NCI-H2029 (cell line): ENCODE results near the gene UTP4.

ENCODE experiments used
- DNase-seq: peaks from one replicate; lab custom pipeline; 2025; lab: John Stamatoyannopoulos, UW

UTP4 gene

DNA sequence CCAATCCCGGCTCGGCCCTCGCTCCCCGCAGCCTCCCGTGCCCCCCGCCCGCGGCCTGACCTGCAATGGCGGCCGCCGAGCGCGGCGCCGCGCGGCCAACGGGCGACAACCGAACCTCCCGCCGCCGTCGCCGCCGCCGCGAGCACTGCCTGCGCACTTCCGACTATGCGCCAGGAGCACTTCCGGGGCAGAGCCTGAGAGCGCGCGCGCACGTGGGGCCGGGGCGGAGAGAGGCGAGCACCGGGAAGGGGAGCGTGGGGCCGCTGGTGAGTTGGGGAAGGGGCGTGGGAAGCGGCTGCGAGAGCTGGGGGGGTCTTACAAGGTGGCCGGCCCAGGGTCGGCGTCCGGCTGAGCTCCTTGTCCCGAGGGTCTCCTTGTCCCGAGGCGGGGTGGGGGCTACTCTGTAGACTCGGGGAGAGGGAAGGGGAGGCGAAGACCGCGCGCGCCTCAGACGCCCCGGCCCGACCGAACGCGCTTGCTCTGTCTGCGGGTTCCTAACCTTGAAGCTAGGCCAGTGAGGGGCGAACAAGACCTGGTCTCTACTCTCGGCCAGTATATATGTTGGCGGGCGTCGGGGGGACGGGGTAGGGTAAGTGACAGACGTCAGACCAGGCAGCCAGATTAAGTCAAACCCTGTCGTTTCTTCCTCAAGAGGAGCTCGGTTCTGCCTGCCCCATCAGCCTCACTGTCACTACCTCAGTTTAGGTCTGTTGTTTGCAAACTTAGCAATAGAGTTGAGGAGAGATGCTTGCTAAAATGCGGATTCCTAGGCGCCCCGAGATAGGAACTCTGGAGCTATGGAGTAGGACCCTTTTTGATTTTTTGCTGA lies at the start of gene UTP4, which contains the start of gene CHTF8:
Gene UTP4 (plus strand): TSS at position 226 of the 829 bp plus-strand sequence. CDS start 811 bp downstream, outside the sequence.
Gene CHTF8 (minus strand): TSS at position 165 of the 829 bp plus-strand sequence. CDS start 11,130 bp downstream, outside the sequence.
- peak; percentile 53 for DNase-seq

- DNase-seq = no peak
Observed at GRCh38 chr16:69083306-69083941, 49.0 kb upstream of the UTP4 start.

GRCh38 chr16:69084289-69084688 lies 48.2 kb upstream of the UTP4 start:
- DNase-seq = no peak

DNA sequence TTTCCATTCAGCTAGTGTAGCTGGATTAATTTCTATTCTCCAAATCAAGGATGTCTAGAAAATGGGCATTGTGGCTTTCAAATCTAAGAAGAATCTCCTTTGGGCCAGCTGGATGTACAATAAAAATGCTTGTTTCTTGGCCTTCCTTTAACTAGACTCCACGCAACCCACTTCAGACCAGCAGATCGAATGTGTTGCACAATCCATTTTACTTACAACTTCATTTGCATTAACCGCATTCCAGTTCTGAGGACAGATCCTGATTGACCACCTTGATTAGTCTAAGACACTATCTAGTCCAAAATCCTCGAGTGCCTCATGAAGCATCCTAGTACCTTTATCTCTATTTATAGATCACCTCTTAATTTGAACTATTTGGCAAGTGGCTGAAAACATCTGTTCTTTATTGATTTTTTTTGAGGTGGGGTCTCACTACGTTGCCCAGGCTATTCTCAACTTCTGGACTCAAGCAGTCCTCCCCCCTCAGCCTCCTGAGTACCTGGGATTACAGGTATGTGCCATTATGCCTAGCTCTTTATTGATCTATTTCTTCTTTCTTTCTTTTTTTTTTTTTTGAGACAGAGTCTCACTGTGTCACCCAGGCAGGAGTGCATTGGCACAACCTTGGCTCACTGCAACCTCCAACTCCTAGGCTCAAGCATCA lies 47.3 kb upstream of the UTP4 start:
- no peak for DNase-seq

GRCh38 chr16:69087161-69087581 lies 45.3 kb upstream of the UTP4 start:
- DNase-seq = no peak

GRCh38 chr16:69088684-69089083 lies 43.8 kb upstream of the UTP4 start:
- DNase-seq = no peak

DNA sequence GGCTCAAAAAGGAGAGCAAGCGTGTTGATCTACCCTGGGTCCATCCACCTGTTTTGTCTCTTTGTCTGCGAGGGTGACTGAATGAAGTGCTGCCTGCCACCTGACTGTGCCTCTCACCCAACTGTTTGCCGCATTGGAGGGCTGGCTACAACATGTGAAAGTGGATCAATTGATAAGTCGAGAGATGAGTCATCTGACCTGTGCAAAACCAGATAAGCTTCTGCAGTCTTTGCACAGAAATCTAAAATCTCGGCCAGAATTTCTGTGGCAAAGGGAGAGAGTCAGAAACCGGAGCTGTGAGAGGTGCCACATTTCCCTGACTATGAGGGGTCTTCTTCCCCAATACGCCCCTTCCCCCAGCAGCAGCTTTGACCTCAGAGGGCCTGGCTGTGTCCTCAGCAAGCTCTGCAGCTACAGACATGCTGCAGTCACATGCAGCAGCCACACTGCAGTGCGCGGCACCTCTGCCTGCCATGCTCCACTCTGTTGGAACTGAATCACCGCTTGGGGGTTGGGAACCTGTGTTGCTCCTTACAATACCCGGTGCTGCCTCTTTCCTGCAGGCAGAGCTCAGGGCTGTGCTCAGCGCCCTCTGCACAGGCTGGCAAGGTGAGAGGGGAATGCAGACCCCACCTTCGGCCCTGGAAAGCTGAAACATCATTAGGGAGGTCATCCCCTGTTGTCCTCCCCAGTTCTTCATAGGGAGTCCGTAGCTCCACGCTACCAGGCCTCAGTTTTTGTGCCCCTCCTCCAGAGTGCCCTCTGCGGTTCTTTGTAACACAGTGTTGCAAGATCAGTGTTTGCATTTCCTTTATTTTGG lies 43.1 kb upstream of the UTP4 start:
- peak; percentile 47 for DNase-seq

DNA sequence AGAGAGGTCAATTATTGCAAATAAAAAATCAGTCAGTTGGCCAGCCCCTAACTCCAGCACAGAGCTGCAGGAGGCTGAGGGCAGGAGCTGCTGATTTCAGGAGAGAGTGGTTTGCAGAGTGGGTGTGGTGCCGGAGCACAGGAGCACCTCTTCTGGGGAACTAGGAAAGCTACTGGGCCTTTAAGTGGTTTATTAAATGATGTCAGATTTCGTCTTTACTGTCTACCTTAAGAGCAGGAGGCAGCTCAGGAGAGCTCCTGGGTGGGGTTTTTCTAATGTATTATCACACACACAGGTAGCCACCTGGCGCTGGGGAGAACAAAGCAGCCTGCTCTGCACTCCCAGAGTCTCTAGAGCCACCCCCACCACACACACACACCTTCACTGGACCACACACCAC lies 38.5 kb upstream of the UTP4 start:
- peak; percentile 74 for DNase-seq

- DNase-seq = no peak
Observed at GRCh38 chr16:69094501-69094900, 37.9 kb upstream of the UTP4 start.

DNA sequence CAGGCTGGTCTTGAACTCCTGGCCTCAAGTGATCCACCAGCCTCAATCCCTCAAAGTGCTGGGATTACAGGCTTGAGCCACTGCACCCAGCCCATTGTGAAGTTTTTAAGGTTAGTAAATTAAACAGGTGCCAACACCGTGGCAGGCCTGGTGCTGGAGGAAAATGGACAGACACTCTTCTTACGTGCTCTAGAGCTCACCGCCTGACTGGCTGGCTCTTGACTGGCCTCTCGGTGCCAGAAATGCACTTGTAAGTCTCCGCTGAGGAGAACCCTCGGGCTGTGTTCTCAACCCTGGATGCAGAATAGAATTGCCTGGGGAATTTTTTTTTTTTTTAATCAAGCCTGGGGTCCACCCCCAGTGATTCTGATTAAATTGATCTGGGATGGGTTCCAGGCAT lies 37.3 kb upstream of the UTP4 start:
- peak; percentile 66 for DNase-seq

DNA sequence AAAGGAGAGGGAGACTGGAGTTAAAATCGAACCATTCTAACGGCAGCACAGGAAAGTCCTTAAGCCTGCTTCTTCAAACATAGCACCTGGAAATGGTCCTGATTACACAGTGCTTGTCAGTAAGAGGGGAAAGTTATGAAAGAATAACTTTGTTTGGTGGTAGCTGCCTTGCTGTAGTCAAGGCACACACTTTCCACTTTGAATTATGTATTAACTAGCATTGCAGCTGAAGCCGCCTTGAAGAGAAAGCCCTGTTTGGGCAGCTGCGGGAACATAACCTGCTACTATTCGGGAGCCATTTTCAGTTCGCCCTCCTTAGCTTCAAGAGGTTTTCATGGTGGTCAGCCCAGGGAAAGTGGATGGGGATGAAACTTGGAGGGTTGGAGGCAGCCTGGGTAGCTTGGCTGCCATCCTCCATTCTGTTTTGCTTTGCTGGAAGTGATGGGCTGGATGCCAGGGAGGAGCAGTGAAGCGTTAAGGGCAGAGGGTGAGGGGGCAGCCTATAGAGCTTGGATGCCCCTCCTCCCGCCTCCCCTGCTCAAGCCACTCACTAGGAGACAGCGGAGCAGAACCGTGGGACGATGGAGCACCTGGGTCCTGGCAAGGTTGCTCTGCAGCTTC lies 32.3 kb upstream of the UTP4 start:
- peak; percentile 41 for DNase-seq

- peak; percentile 27 for DNase-seq
Observed at GRCh38 chr16:69105501-69106361, 26.7 kb upstream of the UTP4 start, which contains the start of gene HAS3. Gene HAS3, plus strand, starts transcription at chr16:69105653. Its CDS starts 3,743 bp downstream, at chr16:69109396.

DNA sequence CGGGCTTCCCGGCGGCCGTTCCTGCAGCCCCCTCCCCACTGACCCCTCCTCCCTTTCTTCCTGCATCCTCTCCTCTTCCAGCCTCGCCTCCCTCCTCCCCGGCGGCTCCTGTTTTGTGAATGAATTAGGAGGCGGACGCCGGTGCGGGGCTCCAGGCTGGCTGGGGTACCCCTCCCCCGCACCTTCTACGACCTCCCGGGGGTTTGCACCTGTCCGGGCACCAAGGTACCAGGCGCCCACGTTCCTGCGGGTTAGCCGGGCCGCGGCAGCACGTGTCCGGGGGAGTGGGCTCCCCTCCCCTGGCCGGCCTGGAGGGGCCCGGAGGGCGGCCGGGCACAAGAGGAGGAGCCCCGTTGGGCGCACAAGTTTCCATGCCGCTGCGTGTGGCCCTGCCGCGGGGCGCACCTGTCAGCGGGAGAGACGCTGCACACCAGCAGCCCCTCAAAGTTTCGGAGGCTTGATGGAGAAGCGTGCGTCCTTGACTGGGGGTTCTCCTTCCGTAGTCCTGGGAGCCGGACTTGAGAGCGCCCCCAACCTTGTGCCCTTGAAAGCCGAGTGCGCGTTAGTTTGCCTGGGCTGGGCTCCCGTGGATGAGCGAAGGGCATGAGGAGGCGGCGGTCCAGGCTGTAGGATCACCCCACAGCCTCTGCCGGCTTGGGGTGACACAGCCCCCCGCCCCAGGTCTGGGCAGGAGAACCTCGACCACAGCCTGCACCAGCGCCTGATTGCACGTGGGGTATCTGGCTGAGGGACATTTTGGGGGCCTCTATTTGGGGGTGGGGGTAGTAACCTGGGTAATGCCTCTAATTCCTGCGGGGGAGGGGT lies 25.7 kb upstream of the UTP4 start:
- DNase-seq = no peak

GRCh38 chr16:69107316-69107962 lies 25.0 kb upstream of the UTP4 start:
- no peak for DNase-seq

DNA sequence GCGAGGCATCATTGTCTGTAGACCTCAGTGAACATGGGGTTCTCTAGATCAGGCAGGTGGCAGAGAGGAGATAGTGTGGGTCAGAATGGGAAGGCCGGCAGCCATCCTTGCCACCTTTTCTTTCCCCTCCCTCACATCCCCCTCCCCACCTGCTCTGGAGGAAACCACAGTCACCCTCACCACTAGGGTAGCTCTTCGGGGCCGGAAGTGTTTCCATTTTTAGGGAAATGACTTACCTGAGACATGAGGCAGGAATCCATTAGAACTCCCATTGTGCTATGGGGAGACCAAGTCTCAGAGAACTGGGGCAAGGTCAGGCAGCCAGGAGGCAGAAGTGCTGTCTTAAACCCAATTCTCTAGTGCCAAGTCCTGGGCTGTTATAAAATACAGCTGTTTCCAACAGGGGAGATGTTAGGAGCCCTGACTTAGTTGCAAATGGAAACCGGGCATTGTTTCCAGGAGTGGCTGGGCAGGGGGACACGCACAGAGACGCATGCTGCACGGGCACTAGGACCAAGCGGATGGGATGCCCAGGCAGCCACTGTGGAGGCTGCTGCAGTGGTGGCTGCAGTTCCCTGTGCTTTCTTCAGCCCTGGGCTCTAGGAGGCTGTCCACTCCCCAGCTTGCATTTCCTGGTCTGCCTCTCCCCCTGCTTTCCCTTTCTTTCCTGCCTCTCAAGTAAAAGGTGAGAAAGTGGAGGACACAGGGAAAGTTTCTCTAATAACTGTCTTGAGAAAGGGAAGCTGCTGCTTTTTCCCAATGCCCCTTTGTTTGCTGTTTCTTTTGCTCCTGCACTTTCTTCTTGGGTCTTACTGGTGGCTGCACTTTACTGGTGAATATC lies 24.2 kb upstream of the UTP4 start:
- no peak for DNase-seq

- no peak for DNase-seq
Observed at GRCh38 chr16:69108905-69109252, 23.6 kb upstream of the UTP4 start.

DNA sequence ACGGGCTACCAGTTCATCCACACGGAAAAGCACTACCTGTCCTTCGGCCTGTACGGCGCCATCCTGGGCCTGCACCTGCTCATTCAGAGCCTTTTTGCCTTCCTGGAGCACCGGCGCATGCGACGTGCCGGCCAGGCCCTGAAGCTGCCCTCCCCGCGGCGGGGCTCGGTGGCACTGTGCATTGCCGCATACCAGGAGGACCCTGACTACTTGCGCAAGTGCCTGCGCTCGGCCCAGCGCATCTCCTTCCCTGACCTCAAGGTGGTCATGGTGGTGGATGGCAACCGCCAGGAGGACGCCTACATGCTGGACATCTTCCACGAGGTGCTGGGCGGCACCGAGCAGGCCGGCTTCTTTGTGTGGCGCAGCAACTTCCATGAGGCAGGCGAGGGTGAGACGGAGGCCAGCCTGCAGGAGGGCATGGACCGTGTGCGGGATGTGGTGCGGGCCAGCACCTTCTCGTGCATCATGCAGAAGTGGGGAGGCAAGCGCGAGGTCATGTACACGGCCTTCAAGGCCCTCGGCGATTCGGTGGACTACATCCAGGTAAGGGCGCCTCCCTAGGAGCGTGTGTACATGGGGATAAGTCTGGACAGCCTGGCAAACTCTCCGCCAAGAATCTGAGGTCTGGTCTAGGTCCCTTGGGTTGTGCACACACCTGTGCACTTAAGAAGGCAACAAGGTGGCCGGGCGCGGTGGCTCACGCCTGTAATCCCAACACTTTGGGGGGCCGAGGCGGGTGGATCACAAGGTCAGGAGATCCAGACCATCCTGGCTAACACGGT lies 22.8 kb upstream of the UTP4 start:
- no peak for DNase-seq
